ENCODE measurements around the gene OR8J1.

GRCh38 chr11:56396047-56396446 lies 42.0 kb downstream of the OR8J1 start:
- TF ChIP-seq CTCF (IDR thresholded peaks at IDR 0.05), result no peak
- no peak for TF ChIP-seq POLR2A (IDR thresholded peaks at IDR 0.05)
